Epithelial cell of prostate (primary cell): ENCODE results near the gene SMCO2.
A peak's percentile ranks its signal among the peaks of the same experiment; 100 is the strongest.
"Not testable (repeated sequence)": the region's sequence is repeated elsewhere in the genome, so short reads cannot be mapped to it uniquely, and the experiment has no call there.

Experiments
- DNase-seq: peaks from one replicate; pipeline ENCODE4 v3.0.0-alpha.2; 2011; ENCODE audit warnings: low read depth, low spot score
- H3K27ac ChIP-seq: fragments of 450-650 bp; 2 replicates; pipeline ENCODE4 v1.5.1; 2017; ENCODE audit warnings: mild to moderate bottlenecking

SMCO2 gene

GRCh38 chr12:27523642-27524493 is 77.3 kb downstream of the SMCO2 start, which contains the start of gene PPFIBP1:
PPFIBP1 (plus strand) TSS chr12:27524206; CDS start chr12:27633397, 109,191 bp downstream.
- peak within 1 kb of the TSS; percentile 86 for H3K27ac ChIP-seq
- DNase-seq, result peak; percentile 87

DNA sequence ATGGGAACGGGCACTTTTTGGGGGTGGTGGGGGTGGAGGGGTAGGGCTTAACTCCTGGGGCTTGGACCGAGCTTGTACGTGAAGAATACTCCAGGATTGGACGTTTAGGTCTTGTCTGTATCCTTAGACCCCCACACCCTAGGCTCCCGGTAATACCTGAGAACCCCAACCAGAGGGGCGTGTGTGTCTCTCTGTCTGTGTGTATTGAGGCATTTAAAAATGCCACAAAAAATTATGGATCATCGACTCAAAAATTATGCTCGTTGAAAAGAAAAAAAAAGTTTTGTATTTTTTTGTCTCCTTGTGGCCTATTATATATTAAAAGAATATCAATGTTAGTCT is 77.9 kb downstream of the SMCO2 start:
- no peak for DNase-seq
- H3K27ac ChIP-seq, result peak overlapping the region; percentile 86

DNA sequence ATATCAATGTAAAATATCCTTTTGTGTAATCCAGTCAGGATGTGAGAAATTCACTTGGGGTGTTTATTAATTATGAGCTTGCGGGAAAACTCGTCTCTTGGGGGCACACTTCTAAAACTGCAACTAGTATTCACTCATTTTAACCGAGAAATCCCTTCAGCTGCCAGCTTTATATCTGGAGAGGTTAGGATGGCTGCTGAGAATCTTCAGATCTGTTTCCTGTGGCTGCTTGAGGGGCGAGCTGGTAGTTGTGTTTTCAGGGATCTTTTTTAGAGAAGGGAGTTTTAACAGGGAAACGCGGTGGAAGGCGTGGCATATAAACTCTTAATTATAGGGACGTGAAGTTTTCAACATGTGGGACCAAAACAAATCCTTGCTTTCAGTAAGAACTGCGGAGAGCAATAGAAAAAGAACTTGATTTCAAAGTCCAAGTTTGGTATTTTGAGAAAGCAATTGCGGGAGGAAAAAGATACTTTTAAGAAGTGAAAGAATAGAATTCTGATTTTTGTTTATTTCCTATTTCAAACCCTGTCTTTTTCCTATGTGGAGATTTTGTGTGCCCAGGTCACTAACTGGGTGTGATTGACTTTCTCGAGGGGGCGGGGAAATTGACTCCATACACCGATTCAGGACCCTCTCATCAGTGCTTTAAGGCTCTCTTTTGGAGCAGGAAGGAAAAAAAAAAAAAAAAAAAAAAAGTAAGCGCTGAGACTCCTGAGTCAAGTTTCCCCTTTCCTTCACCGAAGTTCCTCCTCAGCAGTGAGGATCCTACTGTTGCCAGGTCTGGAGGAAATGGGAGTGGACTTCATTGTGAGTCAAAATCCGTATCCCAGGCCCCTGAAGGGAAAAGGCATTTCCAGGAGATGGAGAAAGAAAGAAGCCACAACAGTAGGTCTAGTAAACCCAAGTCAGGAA is 78.6 kb downstream of the SMCO2 start:
- peak; percentile 27 for DNase-seq
- H3K27ac ChIP-seq, result peak overlapping the region; percentile 86

DNA sequence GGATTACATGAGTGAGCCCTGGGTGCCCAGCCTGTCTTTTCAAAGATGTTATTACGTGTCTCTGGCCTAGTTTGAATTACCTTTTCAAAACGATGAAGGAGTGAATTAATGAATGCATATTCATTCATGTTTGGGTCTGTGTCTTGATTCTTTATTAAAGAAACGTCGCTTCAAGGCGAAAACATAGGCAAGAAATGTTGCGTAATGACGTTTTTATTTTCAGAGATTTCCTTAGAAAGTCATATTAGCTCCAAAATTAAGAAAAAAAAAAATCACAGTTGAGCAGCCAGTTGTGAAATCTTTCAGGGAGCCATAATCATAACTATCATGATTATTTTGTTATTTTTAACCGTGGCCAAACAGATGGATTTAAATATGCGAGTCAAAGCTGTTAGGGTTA is 81.0 kb downstream of the SMCO2 start:
- no peak overlapping the region for H3K27ac ChIP-seq
- DNase-seq, result no peak

GRCh38 chr12:27528788-27529187 is 82.3 kb downstream of the SMCO2 start:
- no peak overlapping the region for H3K27ac ChIP-seq
- no peak for DNase-seq

DNA sequence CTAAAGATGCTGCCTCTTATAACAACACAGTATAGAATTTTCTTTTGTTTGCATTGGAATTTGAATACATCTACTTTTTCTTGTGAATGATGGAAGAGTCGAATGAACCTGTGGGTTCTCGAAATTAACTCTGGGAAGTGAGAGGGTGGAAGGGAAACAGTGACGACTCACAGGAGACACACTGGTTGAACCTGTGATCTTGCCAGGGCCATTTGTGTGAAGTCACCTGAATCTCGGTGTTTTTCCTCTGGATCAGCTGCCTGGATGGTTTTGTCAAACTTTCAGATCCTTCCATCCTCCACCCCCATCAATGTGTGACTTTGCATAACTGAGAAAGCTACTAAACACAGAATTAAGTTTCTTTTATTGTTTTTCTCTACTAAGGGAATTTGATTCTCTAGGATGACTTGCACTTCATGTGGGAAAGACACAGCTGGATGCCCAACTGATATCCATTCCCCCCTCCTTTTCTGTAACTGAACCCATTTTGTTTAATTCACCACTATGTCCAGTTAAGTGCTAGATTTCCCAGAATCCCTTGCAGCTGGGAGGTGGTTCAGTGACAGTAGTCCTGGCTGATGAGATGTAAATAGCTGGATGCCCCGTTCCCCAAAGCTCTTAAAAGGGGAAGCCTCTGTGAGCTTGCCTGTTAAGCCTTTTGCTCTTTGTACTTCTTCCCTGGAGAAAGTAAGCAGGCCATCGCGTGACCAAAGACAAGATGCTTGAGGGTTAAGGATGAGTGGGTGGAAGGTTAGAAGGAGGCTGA is 83.8 kb downstream of the SMCO2 start:
- no peak for DNase-seq
- H3K27ac ChIP-seq, result no peak overlapping the region

DNA sequence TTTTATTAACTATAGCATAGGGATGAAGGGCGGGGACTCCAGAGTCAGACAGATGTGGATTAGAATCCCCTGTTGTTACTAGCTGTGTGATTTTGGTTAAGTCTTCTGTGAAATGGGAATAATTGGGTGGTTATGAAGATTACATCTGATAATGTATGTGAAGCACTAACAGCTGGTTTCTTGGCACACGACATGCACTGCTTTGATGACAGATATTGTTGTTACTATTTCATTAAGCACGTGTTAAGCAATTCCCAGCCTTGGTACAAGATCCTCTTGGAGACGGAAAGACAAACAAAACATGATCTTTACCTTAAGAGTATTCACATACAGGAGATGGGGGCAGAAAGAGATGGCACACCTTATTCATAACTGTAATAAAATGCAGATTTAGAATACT is 85.4 kb downstream of the SMCO2 start:
- DNase-seq, result no peak
- no peak overlapping the region for H3K27ac ChIP-seq

DNA sequence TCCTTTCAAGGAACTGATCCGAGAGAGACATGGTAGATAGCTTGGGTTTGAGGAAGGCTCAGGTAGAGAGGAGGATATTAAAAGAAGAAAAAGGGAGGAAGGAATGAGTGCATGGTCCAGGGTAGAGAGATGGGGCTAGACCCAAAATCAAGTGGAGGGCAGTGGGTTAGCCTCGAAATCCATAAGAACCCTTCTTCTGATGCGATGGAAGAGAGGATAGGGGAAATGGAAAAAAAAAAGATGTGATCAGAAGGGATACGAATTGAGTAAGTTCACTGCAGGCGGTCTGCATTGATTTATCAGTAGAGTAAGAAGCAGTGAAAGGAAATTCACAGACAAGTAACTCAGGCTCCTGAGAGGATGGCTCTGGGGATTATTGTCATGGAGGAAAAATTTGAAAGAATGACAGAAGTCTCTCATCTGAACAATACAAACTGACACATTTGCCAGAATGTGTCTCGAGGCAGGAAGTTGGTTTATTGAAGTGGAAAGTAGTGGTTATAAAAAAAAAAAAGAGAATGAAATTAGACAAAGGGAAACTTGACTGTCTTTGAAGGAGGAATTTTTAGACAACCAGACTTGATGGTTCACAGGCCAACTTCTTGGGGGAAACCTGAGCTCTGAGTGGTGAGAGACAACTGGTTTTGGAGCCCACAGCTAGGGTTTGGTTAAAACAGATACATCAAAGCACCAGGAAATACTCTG is 87.7 kb downstream of the SMCO2 start:
- no peak for DNase-seq

GRCh38 chr12:27534765-27535161 is 88.2 kb downstream of the SMCO2 start:
- no peak overlapping the region for H3K27ac ChIP-seq
- no peak for DNase-seq

More for the DNA sequence above, 87.7 kb downstream of the SMCO2 start:
- H3K27ac ChIP-seq, result no peak overlapping the region

GRCh38 chr12:27535318-27535717 is 88.8 kb downstream of the SMCO2 start:
- DNase-seq, result no peak

DNA sequence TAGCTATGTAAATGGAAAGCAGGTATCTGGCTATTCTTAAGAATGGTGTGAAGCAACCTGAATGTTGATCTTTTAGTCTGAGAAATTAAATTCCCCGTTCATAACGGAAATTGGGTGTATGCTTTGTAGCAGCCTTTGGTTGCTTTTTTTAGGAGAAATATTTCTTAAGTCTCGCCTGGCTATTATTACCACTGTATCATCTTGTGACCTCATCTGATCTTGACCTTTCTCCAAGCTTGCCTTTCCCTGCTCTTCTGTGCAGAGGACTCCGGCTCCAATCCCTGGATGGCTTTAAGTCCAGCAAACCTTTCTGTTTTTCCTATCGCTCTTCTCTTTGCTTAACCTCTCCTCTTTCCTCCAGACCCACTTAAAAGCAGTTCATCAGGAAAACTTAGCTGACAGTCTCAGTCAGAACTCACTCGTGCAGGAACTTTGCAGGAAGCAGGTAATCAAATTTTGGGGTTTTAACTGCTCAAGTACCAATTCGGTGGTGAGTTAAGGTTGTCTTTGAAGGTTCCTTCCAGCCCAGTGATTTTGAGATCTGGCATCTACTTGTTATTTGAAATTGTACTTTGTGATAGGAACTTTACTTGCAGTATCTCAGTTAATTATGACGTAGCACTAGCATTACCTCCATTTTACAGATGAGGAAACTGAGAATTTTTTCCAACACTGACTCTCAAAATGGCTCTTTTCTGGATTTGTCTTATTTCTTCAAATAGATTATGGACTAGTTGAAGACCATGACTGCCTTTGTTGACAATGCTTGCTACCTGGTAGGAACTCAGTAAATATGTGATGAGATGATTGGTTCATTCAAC is 91.5 kb downstream of the SMCO2 start:
- H3K27ac ChIP-seq, result no peak overlapping the region
- DNase-seq, result no peak

More at GRCh38 chr12:27535318-27535717, 88.8 kb downstream of the SMCO2 start:
- H3K27ac ChIP-seq, result no peak overlapping the region

- no peak for DNase-seq
- peak overlapping the region; percentile 72 for H3K27ac ChIP-seq
Measured at GRCh38 chr12:27539191-27539631, 92.7 kb downstream of the SMCO2 start.

- DNase-seq, result peak; percentile 84
Measured at GRCh38 chr12:27541031-27541719, 94.6 kb downstream of the SMCO2 start.

GRCh38 chr12:27542628-27543027 is 96.1 kb downstream of the SMCO2 start:
- peak; percentile 79 for DNase-seq
- H3K27ac ChIP-seq, result peak overlapping the region; percentile 72

More at GRCh38 chr12:27541031-27541719, 94.6 kb downstream of the SMCO2 start:
- peak overlapping the region; percentile 72 for H3K27ac ChIP-seq

- not testable (repeated sequence) for H3K27ac ChIP-seq, DNase-seq
Measured at GRCh38 chr12:27544858-27545257, 98.3 kb downstream of the SMCO2 start.

DNA sequence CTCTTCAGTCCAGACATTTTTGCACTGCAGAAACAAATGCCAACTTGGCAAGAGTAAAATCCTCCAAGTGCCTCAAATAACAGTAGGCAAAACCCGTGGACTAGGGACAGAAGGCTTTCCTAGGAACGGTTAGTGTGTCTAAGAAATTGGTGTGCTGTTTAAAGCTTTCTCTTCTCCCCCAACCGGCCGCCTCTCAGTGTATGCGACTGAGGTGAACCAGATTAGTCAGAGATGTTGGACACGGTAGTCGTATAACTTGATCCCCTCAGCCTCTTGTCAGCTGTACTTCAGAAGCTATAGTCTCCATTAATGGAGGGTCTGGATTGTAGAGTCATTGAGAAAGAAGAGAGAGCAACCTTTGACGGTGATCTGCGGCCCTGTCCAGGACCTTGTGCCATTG is 99.1 kb downstream of the SMCO2 start:
- DNase-seq, result no peak
- H3K27ac ChIP-seq, result peak overlapping the region; percentile 2

DNA sequence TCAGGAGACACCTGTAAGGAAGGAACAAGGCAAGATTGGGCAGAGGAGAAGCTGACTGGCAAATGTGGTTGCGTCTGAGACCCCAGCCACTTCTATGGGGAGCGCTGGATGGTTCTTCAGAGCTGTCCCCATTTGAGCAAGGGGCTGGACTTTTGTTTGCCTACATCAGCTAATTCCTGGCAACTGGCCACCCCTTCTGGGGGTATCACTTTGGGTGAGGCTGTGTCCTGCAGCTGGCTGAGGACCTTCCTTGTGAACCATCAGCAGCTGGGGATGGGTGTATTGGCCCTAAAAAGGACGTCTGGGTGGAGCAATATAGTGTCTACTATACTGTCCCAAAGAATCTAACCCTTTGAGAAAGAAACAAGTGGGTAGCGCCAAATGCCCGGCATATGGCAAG is 101.1 kb downstream of the SMCO2 start:
- H3K27ac ChIP-seq, result peak overlapping the region; percentile 93
- no peak for DNase-seq
